Activated naive CD4-positive, alpha-beta T cell (primary cell): ENCODE results near the gene RASL10B.

ENCODE experiments used
- DNase-seq, 4 experiments: peaks; one replicate each; lab custom pipeline; 2025; lab: John Stamatoyannopoulos, UW

Gene RASL10B

DNA sequence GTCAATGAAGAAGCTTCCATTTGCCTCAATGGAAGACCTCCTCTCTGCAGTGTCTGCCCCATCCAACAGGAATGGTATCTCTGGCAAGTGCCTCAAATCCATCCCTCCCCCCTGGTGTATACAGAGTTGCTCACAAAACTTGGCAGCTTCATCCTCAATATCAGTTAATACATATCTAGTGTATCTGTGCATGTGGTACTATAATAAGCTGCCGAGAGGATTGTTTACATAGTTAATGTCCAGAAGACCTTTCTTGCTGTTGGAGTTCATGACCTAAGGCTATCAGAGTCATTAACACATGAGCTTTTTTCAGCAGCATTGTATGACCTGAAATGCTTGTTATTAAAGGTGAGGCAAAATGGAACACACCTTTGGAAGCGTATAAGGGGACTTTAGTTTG lies 14.0 kb upstream of the RASL10B start:
- no peak for DNase-seq

DNA sequence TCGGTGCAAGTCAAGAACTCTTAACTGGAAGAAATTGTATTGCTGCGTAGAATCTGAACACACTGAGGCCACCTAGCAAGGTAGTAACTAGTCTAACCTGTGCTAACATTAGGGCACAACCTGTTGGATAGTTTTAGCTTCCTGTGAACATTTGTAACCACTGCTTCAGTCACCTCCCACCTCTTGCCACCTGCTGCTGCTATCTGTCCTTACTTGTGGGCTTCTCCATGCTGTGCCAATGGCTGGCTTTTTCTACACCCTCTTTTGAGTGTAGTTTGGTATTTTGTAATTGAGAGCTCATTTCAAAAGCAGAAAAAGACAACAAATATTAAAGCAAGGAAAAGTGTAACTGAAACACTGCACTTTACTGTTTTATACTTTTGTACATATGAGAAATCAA lies 7.7 kb upstream of the RASL10B start:
- no peak for DNase-seq

GRCh38 chr17:35725058-35725457 lies 6.4 kb upstream of the RASL10B start:
- no peak for DNase-seq

GRCh38 chr17:35725802-35726126 lies 5.7 kb upstream of the RASL10B start:
- DNase-seq = no peak

DNA sequence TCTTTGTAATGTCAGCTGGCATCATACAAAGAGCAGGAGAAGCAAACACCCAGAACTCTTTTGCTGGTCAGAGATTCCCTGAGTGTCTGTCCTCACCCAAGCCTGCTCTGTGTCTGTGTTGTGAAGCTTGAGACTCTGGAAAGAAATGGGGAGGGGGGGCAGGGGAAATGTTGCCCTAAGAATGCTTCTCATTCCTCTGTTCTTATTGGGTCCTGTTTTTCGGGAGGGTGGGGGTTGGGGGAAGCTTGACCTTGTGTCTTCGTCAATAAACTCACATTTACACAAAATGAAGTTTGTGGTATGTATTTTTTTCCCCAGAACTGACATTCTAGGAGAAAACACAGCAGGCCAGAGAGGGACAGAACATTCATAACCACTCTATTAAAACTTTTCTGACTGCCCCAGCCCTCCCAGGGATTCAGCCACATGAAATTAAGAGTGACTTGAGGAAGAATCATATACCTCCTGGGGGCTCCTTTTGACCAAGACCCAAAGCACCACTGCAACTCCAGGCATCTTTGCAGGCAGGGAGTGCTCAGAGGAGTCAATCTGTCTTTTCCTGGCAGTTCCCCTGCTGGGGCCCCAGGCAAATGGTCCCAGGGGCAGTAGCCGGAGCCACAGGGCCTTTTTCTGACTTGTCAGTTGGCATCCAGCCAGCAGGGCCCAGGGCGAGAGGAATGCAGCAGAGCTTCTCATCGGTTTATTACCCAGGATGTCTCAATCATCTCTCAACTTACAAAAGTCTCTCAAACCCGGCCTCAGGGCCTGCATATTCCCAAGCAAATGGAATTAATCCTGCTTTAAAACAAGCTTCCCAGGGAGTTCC lies 5.1 kb upstream of the RASL10B start:
- no peak for DNase-seq

DNA sequence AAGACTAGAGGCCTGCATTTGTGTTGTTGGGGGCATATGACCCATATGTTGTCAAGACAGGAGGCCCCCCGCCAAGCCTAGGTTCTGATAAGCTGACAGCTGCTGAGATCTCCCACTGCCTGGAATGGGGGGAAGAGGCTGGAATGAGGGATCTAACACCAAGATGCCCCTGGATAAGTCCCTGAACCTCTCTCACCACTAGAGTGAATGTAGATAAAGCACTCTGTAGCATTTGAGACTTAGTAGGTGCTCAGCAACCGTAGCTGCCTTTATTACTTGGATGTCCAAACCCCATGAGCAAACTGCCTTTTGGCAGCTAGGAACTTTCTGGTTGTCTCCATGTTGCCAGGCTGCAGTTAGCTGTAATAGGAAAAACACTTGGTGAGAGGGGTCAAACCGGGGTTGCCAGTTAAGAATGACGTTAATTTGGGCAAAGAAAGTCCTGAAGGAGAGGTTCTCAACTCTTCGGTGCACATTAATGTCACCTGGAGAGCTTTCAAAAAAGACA lies 4.4 kb upstream of the RASL10B start:
- DNase-seq = no peak

DNA sequence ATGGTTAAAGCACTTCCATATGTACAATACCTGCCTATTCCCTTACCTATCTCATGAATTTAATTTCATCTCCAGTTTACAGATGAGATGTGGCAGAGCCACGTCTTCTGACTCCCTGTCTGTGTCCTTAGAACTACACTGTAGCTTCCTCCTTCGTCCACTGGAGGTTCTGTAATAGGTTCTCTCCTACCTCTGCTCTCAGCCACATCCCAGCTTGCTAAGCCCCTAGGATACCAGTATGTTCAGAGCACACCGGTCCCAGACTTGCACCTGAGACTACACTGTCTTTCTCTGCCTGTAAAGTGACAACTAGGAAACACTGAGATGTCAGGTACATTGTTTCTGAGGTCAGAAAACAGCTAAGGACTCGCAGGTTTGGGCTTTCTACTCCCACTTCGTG lies 3.8 kb upstream of the RASL10B start:
- DNase-seq = no peak

DNA sequence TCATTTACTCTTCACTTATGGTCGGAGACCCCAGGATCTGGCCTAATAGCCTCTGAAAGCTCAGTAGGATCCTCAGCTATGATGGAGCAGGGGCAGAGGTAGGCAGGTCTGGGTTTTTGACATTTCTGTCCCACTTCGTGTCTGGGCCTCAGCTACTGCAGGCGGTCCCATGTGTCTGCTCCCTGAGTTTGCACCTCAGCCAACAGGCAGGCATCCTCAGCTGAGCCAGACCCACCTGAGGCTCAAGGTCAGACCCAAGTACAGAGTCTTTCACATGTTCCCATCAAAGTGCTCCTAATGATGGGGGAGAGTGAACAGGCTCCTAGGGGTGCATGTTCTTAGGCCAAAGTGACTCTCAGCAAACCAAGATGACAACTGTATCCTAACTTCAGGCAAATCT lies 2.9 kb upstream of the RASL10B start:
- no peak for DNase-seq

DNA sequence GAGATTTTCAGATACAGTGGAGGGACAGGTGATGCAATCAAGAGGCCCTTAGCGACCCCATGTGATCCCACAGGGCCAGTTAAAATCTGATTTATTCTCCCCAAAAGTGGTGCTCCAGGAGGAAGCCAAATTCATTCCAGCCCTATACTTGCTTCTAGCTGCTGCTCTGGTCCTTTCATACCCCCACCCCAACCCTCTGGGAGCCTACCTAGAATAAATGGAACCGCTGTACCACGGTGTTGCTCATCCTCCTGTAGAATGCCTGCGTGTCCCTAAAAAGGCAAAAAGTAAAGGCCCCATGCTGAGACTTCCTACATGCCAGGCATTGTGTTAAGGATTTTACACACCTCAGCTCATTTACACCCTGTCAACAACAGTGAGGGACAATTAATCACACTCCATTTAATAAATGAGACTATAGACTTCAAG lies 2.0 kb upstream of the RASL10B start:
- no peak for DNase-seq

DNA sequence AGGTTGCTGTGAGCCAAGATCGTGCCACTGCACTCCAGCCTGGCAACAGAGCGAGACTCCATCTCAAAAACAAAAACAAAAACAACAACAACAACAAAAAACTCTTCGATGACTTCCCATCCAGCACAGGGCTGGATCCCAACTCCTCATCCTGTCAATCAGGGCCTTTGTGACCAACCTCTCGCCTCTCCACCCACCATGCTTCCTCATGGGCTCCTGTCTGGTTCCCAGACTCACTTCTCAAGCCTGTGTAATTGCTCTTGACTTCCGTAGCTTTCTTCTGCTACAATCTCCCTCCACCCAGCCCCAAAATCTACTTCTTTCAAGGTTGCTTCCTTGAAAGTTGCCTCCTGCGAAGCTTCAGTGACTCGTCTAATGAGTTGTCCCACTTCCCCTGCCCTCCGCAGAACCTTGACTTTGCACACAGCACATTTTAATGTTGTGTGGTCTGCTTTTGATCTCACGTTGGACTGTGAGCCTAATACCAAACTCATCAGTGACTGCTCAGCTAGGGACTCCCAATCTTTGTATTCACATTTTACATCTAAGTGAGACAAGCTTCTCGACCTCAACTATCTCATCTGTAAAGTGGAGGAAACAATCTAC lies 936 bp upstream of the RASL10B start:
- no peak for DNase-seq

DNA sequence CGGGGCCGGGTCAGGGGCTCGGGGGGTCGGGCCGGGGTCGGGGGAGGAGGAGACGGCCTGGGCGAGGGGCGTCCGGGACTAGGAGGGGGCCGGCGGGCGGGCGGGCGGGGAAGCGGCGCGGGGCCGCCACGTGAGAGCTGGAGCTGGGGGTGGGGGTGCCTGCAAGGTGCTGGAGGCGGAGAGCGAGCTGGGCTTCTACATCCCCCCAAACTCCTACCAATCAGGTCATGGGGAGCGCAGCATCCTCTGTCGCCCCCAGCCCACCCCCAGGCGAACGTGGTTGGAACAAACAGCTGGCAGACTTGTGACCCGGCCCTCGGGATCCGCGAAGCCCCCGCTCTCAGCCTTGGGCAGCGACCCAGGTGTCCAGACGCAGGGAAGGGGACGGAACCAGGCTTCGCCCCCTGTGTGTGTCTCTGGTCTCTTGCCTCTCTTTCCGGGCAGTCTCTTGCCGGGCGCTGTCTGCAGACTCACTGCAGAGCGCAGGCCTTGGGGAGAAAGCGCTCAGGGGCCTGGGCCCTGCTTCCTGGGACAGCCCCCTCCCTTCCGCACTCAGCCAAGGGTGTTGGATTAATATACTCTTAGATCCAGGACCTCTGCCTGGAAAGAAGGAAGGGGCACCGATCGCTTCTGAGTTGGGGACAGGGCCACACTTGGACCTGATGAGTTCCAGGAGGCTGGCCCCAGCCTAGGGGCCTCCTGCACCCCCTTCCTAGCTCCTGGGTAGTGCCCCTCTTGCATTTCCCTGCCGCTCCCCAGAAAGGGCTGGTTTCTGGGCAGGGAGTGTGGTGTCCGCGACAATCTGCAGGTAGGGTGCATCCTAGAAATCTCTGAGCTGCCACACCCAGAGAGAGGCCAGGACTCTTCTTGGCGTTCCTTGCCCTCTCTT lies 722 bp downstream of the RASL10B start:
- DNase-seq = no peak

DNA sequence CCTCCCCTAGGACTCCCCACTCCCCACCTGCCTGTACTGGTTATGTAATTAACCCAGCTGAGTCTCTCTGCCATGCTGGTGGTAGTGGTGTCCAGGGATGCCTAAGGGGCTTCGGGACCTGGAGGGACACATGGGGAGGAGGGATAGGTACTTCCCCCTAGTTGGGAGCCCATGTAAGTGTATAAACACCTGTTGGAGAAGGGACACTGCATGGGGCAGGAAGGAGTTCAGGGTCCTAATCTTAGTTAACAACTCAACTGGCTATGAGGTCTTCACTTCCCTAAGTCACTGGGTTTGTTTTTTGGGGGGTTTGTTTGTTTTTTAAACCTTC lies 1.3 kb downstream of the RASL10B start:
- DNase-seq = no peak

DNA sequence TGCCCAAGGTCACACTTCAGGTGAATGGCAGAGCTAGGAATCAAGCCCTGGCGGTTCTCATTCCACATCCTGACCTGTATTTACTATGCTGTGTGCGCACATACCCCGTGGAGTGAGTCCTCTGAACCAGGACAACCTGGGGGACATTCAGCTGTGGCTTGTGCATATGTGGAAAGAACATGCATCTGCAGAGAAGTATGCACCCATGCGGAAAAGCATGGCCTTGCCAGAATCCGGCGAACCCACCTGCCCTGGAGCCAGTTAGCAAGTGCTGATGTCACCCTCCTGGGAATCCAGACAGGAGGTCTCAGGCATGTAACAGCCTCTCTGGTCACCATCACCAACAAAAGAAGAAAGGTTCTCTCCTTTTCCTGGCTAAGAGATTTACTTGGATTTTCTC lies 1.9 kb downstream of the RASL10B start:
- DNase-seq = no peak

DNA sequence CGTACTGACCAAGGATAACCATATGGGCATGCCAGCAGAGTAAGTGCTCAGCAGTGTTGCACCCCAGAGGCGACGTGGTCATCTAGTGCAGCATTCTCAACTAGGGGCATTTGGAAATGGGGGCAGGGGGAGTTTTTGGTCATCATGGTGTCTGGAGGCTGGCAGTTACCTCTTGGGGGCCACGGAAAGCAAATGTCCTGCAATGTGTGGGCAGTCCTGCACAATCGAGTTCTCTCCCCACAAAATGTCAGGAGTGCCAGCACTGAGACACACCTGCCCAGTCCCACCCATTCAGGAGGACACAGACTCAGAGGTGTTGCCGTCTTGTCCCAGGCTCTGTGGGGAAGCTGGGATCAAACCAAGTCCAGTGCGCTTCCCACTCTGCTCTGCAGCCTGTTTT lies 3.0 kb downstream of the RASL10B start:
- DNase-seq = no peak

GRCh38 chr17:35735036-35735805 lies 3.8 kb downstream of the RASL10B start:
- DNase-seq = no peak

- DNase-seq = no peak
These were observed 4.8 kb downstream of the RASL10B start for GRCh38 chr17:35736236-35736635.

DNA sequence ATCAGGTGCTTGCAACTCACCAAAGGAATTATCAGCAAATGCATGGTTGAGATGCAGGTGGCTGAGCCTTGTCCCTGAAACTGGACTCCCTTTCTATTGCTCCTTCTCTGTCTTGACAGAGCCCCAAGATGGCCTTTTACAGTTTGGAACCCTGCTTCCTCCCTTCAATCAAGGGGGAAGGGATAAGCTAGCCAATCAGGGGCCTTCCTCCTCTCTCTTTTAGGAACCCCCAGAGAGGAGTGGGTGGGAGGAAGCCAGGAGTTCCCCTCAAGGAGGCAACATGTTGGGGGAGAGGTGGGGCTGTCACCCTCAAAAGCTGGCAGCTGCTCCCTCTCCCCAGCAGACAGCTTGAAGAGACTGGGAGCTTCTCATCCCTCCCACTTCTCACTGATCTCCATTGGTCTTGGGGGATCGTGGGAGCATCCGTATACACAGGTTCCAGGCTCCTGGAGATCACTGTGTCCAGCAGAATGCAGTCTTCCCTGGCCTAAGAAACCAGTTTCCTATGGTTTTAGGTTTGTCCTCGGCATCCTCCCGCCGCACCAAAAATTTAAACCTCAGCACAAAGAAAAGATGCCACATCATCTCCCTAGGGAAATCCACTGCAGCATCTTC lies 7.2 kb downstream of the RASL10B start:
- no peak for DNase-seq

DNA sequence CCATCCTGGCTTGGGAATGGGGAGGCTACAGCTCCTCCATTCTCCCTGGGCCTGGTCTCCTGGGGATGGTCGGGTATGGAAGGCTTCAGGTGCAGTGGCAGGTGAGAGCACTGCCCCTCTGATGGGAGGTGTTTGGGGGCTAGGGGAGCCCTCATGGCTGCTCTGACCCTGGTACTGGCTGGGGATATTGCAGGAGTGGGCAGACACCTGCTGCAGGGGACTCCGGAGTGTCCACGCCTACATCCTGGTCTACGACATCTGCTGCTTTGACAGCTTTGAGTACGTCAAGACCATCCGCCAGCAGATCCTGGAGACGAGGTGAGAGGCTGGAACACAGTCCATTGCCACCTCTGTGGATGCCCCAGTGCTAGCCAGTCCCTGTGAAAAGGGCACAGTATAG lies 8.8 kb downstream of the RASL10B start:
- DNase-seq = no peak

DNA sequence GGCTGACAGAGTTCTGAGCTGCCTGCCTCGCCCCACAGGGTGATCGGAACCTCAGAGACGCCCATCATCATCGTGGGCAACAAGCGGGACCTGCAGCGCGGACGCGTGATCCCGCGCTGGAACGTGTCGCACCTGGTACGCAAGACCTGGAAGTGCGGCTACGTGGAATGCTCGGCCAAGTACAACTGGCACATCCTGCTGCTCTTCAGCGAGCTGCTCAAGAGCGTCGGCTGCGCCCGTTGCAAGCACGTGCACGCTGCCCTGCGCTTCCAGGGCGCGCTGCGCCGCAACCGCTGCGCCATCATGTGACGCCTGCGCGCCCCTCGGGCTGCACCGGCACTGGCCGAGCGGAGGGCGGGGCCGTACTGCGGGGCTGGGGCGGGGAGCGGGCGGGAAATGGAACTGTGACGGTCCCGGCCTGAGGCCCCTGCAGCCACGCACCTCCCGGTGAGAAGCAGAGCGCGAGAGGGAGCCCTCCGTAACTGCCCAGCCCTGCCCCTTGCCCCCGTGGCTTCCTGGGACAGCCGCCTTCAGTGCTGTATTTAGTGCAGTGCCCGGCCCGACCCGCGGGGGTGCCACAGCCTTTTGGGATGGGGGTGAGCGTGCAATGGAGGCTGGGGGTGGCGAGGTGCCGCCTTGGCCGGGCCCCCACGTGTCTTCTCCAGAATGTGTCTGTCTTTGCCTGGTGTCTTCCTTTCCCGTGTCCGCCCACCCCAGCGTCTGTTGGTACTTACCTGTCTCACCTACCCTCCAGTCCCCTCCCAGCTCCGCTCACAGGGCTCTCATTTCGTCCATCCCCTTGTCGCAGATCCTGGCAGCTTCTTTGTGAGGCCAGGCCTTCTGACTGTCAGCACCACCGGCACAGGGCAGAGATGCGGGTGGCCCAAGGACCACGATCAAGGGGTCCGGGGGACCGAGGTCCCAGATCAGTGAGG lies 9.8 kb downstream of the RASL10B start:
- DNase-seq = peak in 1 of 4 experiments; percentile 13

DNA sequence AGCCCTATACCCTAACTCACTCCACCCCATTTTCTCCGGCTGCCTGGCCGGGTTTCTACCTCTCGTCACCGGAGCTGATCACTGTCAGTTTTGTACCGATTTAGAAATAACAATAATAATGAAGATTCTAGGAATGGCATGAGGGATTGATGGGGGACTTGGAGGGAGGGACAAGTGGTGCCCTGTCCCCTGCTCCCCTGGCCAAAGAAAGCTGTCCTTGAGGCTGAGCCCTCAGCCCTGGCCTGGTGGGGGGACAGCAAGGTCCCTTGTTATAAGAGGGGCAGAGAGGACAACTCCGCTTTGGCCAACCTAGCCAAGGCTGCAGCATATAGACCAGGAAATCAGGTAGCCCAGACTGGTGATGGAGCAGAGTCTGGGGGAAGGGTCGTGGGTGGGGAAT lies 11.1 kb downstream of the RASL10B start:
- no peak for DNase-seq
